ENCODE results near the gene PSME3.

The PSME3 gene

DNA sequence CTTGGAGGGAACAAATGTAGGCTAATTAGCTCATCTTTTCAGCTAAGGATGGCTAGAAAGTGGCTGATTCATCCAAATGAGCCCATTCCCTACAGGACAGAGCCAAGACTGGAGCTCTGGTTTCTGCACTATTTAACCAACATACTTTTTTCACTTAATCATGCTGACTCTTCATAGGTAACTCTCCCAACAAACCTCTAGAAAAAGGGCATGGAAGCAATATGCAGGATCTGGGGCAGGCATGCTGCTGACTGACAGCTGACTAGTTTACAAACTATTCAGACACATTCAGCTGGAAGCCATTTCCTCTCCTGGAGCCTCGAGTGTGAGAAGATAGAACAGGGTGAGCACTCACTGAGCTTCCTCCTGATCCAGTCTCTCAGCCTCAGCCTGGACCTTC is 15.3 kb upstream of the PSME3 start:
- no peak for DNase-seq (ENCODE audit: low read depth)

DNA sequence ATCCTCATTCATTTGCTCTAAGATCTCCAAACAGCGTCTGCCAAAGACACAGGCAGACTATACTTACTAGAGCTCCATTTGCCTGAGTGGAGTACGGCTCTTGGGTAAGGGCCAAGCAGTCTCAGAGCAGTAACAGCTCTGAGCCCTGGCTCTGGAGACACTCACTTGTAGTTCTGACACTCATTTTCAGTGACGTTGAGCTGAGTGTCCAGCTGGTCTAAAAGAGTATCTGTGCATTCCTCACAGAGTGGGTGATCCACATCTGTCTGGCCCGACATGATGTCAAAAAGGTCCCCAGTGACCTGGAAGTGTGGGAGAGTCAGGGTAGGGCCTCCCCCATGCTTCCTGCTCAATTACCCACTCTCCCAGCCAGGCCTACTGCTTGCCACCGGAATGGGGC is 14.8 kb upstream of the PSME3 start:
- DNase-seq (ENCODE audit: low read depth) = no peak

DNA sequence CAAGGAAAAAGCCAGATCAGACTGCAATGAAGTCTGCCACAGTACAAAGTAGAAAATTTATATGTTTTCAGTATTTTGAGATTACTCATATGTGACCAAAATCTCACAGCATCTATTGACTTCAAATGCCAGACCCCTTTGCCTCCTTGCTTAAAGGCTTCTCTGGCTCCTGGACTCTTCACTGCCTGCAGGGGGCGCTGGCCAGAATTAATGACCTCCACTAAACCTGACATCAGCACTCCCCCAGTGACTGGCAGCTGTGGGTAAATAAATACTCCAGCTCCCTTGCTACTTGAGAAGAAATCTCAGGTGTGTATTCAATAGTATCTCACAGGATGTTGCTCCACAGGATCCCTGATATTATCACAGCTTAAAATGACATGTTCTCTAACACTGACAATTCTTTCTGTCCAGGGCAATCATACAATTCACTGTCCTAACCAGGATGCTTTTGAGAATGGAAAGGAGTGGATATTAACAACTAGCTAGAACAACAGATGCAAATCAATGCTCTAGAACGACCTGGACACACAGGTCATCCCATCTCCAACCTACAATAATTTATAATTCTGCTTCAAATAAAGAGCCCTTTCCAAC is 13.2 kb upstream of the PSME3 start:
- DNase-seq (ENCODE audit: low read depth) = peak; percentile 32

DNA sequence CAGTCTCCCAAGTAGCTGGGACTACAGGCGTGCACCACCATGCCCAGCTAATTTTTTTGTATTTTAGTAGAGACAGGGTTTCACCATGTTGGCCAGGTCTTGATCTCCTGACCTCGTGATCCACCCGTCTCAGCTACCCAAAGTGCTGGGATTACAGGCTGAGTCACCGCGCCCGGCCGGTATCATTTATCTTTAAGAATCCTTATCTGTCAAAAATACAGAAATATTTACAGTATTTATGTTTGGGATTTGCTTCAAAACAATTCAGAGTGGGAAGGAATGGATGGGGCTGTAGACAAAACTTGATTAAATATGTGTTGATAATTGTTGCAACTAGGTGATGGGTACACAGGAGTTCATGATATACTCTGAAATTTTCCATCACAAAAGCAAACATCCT is 12.0 kb upstream of the PSME3 start:
- no peak for DNase-seq (ENCODE audit: low read depth)

DNA sequence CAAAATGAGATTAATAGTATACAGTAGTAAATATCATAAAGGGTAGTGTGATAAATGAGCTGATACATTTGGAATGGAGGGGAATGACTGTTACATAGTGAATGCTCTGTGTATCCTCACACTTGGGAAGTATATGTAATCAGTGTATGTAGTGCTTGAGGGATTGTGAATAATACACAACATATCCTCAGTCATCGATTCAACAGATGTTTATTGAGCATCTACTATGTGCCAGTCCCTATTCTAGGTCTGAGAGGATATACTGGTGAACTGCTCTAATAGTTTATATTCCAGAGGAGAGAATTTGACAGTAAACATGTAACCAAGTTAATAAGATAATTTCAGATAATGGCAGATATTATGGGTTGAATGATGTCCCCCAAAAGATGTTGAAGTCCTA is 5.7 kb upstream of the PSME3 start:
- DNase-seq (ENCODE audit: low read depth) = no peak

DNA sequence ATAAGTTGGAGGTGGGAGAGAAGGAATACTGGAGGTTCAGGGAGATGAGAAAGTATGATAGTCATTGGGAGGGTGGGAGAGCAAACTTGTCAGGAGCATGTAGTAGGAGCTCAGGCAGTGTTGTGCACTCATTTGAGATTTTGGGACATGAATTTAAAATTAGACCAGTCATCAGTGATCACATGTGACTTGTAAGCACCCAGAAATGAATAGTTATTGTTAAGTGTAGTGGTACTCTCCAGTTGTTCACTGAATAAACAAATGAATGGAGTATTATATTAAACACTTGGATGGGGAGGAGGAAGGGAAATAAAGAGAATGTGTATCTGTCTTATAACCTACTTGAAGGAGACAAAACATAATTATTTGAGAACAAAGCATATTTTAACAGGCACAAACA is 2.2 kb upstream of the PSME3 start:
- DNase-seq (ENCODE audit: low read depth) = no peak

DNA sequence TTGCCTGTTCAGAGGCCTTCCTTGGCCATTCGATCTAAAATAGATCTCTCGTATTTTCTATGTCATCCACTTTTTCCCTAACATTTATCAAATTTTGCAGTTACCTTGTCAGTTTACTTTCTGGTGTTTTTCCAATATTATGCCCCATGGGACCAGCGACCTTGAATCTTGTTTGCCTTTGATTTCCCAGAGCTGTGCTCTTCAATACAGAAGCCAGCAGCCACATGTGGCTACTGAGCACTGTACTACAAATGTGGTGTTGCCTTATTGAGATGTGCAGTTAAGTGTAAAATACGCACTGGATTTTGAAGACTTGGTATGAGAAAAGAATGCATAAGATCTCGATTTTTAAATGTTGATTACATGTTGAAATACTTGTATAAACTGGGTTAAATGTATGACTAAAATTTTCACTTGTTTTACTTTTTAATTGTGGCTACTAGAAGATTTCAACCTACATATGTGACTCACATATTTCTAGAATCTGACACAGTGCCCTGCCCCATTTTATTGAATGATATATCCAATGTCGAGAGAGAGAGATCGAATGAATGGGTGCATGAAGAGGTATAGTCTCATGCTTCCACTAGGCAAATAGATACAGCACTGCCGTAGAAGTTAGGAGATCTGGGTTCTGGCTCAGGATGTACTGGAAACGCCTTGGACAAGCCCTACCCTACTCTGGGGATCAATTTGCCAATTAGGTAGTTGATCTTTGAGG is 824 bp upstream of the PSME3 start:
- DNase-seq (ENCODE audit: low read depth) = no peak

DNA sequence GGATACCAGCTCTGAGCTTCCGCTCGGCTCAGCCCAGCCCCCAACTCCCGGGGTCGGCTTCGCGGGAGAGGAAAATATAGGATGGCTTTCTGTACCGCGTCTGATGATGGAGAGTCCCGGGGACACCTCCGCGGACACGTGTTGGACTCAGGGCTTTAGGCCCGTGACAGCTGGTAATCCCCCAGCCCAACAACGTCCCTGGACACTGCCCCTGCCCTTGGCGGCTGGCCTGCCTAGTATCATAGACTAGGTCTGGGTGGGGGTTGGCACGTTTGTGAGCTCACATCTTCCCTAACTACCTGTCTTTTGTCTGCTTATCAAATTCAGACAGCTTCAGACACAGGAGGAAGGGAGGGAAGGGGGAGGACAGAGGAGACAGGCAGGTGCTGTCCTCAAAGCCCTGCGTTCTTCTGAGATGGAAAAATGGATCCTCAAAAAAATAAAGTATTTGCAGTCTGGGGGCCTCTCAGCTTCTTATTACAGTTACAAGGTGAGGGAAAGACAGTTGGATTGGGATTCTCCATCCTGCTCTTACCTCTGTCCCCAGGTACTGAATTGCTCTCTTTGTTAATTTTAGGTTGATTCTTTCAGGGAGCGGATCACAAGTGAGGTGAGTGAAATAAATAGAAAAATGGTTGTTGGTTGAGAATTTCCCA is 698 bp downstream of the PSME3 start:
- no peak for DNase-seq (ENCODE audit: low read depth)

DNA sequence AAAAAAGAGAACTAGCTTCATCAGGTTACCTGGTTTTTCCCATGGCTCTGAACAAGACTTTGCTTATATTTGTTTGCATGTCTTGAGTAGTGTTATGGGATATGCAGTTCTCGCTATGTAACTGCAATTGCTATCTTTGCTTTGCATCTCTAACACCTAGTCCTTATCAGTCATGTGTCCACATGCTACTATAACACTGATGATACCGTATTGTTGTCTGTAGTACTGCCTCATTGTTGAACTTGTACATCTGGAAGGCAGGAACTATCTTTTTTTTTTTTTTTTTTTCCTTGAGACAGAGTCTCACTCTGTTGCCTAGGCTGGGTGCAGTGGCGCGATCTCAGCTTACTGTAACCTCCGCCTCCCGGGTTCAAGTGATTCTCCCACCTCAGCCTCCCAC is 2.5 kb downstream of the PSME3 start:
- DNase-seq (ENCODE audit: low read depth) = no peak

DNA sequence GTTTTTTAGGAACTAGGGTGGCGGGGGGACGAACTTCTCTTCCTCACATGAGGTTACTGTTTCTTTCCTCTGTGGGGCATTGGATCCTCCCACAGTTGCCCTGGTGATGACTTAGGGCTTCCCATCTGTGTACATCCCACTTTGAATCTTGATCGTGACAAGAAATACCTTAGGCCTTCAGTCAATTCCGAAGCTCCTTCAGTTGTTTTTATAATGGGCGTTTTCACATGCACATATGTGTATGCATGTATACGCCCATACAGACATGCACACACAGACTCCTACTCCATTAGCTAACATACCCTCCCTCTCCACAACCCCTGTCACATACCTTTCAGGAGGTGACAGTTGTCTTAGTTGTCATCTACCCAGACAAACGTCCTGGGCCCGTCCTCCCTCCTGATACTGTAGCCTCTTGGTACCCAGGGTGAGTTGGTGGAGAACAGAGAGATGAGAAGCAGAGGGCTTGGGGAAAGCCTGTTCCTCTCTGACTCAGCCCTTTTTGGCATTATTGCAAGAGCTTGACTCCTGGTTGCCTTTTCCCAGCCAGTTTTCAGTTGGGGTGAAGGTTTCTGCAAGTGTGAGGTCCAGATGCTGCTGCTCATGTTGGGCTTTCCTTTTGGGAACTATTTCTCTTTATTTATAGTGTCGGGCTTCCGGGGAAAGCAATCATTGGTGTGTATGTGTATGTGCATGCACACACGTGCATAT is 8.9 kb downstream of the PSME3 start:
- DNase-seq (ENCODE audit: low read depth) = no peak

DNA sequence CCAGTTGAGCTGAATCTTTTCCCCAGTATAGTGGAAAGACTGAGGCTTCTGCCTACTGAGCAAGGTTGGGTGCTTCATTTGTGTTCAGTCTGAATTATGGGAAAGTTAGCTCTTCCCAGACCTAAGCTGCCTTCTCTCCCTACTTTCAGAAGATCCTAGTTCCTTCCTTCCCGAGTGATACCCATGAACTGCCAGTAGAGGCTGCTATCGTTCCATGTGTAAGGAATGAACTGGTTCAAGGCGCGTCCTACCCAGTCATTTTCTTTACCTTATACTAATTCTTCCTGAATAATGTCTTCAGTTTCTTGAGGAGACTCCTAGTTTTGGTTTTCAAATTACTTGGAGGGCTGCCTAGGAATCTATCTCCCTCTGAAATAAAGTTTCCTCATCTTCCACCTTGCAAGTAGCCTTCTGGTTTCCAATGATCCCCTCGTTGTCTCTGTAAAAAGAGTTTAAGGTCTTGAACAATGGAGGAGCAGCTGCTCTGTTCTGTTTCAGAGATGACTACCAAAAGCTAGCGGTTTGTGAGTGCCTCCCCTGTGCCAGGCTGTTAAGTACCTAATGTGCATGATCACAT is 10.2 kb downstream of the PSME3 start:
- DNase-seq (ENCODE audit: low read depth) = peak; percentile 65

DNA sequence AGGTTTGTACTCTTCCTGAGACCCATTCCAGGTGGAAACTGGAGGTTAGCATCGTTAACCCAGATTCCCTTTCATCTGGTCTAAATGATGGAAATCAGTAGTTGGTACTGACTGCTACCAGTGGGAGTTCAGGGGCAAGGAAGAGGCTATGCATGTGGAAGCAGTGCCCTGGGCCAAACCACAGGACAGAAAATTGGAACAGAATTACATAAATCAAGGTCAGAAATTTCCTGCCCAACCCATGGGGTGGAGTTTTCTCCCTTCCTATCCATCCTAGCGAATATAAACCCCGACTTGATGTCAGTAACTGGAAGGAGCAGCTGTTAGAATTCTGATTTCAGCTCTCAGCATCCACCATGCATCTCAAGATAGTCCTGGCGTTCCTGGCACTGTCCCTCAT is 11.1 kb downstream of the PSME3 start, which contains the start of gene AOC2:
AOC2 (plus strand) TSS at position 310 of the 400 bp plus-strand sequence; CDS start at position 357, 47 bp downstream.
- DNase-seq (ENCODE audit: low read depth) = peak; percentile 21

DNA sequence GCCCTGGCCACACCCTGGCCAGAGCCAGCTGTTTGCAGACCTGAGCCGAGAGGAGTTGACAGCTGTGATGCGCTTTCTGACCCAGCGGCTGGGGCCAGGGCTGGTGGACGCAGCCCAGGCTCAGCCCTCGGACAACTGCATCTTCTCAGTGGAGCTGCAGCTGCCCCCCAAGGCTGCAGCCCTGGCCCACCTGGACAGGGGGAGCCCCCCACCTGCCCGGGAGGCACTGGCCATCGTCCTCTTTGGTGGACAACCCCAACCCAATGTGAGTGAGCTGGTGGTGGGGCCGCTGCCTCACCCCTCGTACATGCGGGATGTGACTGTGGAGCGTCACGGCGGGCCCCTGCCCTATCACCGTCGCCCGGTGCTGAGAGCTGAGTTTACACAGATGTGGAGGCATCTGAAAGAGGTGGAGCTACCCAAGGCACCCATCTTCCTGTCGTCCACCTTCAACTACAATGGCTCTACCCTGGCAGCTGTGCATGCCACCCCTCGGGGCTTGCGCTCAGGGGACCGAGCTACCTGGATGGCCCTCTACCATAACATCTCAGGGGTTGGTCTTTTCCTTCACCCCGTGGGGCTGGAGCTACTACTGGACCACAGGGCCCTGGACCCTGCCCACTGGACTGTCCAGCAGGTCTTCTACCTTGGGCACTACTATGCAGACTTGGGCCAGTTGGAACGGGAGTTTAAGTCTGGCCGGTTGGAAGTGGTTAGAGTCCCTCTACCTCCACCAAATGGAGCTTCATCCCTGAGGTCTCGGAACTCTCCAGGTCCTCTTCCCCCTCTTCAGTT is 11.8 kb downstream of the PSME3 start:
- no peak for DNase-seq (ENCODE audit: low read depth)

DNA sequence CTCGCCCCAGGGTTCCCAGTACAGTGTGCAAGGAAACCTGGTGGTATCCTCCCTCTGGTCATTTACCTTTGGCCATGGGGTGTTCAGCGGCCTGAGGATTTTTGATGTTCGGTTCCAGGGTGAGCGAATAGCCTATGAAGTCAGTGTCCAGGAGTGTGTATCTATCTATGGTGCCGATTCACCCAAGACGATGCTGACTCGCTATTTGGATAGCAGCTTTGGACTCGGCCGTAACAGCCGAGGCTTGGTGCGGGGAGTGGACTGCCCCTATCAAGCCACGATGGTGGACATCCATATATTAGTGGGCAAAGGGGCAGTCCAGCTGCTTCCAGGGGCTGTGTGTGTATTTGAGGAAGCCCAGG is 12.3 kb downstream of the PSME3 start:
- DNase-seq (ENCODE audit: low read depth) = no peak

DNA sequence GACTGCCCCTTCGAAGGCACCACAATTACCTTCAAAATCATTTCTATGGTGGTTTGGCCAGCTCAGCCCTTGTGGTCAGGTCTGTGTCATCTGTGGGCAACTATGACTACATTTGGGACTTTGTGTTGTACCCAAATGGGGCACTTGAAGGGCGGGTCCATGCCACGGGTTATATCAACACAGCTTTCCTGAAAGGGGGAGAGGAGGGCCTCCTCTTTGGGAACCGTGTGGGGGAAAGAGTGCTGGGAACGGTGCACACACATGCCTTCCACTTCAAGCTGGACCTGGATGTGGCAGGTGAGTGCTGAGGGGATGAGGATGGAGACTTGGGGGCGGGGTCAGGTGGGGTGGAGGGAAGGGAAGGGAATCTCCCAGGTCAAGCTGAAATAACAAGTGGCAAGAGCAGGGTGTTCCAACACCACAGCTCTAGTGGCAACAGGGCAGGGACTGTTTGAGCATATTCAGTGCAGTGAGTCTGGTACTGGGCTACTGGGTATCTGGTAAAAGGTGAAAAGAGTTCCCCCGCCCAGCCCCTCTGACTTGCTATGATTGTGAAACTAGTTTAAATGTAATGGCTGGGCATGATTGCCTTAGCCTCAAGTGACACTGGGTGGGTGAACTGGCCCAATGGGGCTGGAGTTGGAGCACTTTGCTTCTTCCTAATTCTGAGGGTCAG is 12.9 kb downstream of the PSME3 start:
- DNase-seq (ENCODE audit: low read depth) = peak; percentile 34

DNA sequence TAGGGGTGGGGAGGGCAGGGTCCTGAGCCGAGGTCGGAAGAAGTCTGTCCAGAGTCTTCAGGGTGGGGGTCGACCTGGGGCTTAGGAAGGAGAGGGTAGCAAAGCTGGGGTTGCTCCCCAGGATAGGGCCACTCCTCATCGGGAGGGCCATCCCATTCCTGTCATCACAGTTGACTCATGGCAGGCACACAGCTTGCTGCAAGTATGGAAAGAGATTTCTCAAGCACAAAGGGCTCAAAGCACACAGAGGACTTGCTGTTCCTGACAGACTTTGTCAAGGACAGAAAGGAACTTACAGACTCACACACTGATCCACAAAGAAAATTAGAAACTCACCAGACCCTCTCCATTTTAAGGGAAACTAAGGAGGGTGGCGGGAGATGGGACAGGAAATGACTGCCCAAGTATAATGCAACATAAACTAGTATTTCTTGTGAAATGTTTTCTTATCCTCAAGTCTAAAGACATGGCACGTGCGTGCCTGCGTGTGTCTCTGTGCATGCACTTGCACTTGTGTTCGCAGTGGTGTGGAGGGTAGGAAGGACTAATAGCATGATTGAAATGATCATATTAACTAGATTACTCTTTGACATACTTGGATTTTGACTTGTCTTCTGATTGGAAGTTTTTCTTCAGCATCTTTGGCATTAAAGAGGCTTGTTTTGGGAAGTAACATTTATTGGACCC is 13.5 kb downstream of the PSME3 start:
- DNase-seq (ENCODE audit: low read depth) = peak; percentile 77

DNA sequence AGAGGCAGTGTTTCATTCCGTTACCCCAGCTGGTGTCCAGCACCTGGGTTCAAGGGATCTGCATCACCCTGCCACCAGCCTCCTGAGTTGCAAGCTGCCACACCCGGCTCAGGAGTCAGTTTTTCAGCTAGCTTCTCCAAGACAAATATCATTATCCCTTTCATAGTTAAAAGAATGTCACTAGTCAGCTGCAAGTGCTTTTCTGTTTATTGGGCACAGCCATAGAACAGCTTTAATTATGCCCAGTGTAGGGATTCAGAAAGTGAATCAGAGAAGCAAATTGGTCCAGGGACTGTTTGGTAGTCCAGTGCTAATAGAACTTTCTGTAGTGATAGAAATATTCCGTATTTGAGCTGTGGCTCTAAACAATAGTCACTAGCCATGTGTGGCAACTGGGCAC is 14.9 kb downstream of the PSME3 start:
- no peak for DNase-seq (ENCODE audit: low read depth)

DNA sequence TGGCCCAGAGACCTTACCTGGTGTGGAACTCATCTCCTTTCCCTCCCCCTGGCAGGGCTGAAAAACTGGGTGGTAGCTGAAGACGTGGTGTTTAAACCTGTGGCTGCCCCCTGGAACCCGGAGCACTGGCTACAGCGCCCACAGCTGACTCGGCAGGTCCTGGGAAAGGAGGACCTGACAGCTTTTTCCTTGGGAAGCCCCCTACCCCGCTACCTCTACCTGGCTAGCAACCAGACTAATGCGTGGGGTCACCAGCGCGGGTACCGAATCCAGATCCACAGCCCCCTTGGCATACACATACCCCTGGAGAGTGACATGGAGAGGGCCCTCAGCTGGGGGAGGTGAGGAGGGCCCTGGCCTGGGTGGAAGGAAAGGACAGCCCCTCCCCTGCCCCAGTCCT is 15.8 kb downstream of the PSME3 start:
- no peak for DNase-seq (ENCODE audit: low read depth)

DNA sequence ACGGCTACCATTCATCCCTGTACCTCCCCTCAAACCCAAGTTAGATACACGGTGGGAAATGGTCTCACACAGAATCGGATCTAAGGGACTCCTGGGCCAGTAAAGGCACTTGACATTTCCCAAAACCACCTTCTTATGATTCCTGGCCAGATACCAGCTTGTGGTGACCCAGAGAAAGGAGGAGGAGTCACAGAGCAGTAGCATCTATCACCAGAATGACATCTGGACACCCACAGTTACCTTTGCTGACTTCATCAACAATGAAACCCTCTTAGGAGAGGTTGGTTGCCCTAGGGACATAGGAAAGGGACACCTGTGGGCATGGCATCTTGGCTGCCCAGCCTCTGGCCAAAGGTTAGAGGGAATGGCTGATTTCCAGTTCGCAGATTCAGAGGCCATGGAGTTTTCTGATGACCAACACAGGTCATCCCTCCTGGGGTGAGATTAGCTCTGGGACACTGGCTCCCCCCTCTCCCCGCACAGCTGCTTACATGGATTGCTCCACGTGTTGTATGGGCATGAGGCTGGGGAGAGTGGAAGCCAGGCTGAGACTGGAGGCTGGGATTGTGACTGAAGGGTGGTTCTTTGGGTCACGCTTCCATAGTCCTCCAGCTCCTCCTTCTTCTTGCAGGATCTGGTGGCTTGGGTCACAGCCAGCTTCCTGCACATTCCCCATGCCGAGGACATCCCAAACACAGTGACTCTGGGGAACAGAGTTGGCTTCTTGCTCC is 16.4 kb downstream of the PSME3 start:
- DNase-seq (ENCODE audit: low read depth) = no peak

DNA sequence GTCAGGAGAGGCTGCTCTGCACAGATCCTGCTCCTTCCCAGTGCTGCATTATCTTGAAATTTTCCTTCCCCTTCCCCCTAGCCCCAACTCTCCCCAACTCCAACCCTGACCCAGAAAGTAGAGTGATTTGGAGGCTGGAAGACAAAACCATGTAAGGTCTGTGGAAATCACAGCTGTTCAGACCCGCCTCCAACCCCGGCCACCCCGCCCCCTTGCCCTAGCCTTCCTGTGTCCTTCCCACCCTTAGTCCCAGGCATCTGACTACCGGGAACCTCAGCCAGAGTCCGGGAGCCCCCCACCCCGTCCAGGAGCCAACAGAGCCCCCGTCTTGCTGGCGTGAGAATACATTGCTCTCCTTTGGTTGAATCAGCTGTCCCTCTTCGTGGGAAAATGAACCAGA is 17.8 kb downstream of the PSME3 start, which contains the start of gene AOC3:
AOC3 (plus strand) TSS at position 246 of the 400 bp plus-strand sequence; CDS start at position 391, 145 bp downstream.
- DNase-seq (ENCODE audit: low read depth) = no peak

All from fibroblast of gingiva (primary cell).